ENCODE data around the gene SRSF7. TPM values are rescaled to one million over a fixed set of nuclear protein-coding genes. Genes with fewer than 3 reads are reported as not detected.

SRSF7 gene
- total and polyA plus RNA-seq, 9 of the 15 experiments (the other 6 are each of a cell fraction or from before 2014, with no cell fraction given): 219 to 726 (median 375) TPM

- CTCF ChIA-PET (ENCODE audit: low intra/inter-chr PET ratio): no interaction called here
These were observed 38.5 kb upstream of the SRSF7 start for GRCh38 chr2:38789691-38790090.

More at GRCh38 chr2:38789691-38790090, 38.5 kb upstream of the SRSF7 start:
- TF ChIP-seq RBM15 (IDR thresholded peaks at IDR 0.05; ENCODE audit: insufficient read depth, low read length): no peak
- no peak for TF ChIP-seq ZNF77 (CRISPR knock-in tag; IDR thresholded peaks at IDR 0.05)
- no peak for TF ChIP-seq SMAD4 (CRISPR knock-in tag; conservative IDR thresholded peaks at IDR 0.05)
- TF ChIP-seq TFAP4 (CRISPR knock-in tag; IDR thresholded peaks at IDR 0.05; ENCODE audit: borderline replicate concordance): no peak
- no peak for TF ChIP-seq ZNF318 (IDR thresholded peaks at IDR 0.05; ENCODE audit: borderline replicate concordance in 1 of 2, low read depth in 1 of 2)
- no peak for TF ChIP-seq GABPB1 (CRISPR knock-in tag; IDR thresholded peaks at IDR 0.05)
- no peak for TF ChIP-seq U2AF1 (optimal IDR thresholded peaks at IDR 0.05; ENCODE audit: low read depth, low read length)
- no peak for TF ChIP-seq ZNF57 (CRISPR knock-in tag; IDR thresholded peaks at IDR 0.05)
- TF ChIP-seq, protein P1, sequence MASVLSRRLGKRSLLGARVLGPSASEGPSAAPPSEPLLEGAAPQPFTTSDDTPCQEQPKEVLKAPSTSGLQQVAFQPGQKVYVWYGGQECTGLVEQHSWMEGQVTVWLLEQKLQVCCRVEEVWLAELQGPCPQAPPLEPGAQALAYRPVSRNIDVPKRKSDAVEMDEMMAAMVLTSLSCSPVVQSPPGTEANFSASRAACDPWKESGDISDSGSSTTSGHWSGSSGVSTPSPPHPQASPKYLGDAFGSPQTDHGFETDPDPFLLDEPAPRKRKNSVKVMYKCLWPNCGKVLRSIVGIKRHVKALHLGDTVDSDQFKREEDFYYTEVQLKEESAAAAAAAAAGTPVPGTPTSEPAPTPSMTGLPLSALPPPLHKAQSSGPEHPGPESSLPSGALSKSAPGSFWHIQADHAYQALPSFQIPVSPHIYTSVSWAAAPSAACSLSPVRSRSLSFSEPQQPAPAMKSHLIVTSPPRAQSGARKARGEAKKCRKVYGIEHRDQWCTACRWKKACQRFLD (CRISPR knock-in tag; IDR thresholded peaks at IDR 0.05): no peak
- TF ChIP-seq POLR3G (IDR thresholded peaks at IDR 0.05; ENCODE audit: extremely low read depth, insufficient read length, insufficient replicate concordance): no peak
- no peak for TF ChIP-seq HCFC1 (IDR thresholded peaks at IDR 0.05; ENCODE audit: low read depth, low read length)
- Histone ChIP-seq H3K27me3 (ENCODE audit: control insufficient read depth in 2 of 2, insufficient read depth in 2 of 2, low read length in 2 of 2) (no peaks in the 10 kb centered on the region), H3K27ac (ENCODE audit: extremely low read depth, low read depth, low read length) (no peak overlapping the region), H3K4me3 (no peak overlapping the region), H3K9me1 (ENCODE audit: control insufficient read depth, insufficient read depth, low read length) (no peaks in the 10 kb centered on the region), H3K9me3 (replicated peaks; ENCODE audit: control insufficient read depth, insufficient read depth, low read depth, low read length) (no peaks in the 10 kb centered on the region), H2AFZ (ENCODE audit: low read depth, low read length) (no peak overlapping the region), H3K9ac (ENCODE audit: insufficient read depth in 1 of 2, low read depth in 2 of 2, low read length in 2 of 2) (no peak overlapping the region), H3K36me3 (ENCODE audit: control insufficient read depth, insufficient read depth, low read length) (no peaks in the 10 kb centered on the region), H3K79me2 (ENCODE audit: control insufficient read depth, insufficient read depth, low read length) (no peaks in the 10 kb centered on the region), H4K20me1 (replicated peaks; ENCODE audit: control insufficient read depth, insufficient read depth, low read length) (no peaks in the 10 kb centered on the region), H3K4me1 (replicated peaks in 1 of 2; ENCODE audit: control insufficient read depth in 2 of 2, insufficient read depth in 2 of 2, low read length in 2 of 2) (no peaks in the 10 kb centered on the region; a peak in 1 of 5 replicates), H3K4me2 (ENCODE audit: insufficient read depth, low read length) (no peak overlapping the region)
- no TSS peak for BruUV-seq (replicated peaks)
- no peak for ATAC-seq
- no peak for FAIRE-seq
- WGBS (ENCODE audit: insufficient coverage, low coverage, missing lambda C conversion rate): 0% methylated on average over 1 of the region's 14 CpGs
- POLR2A ChIA-PET: no interaction called here
- in situ Hi-C loops (cut with MboI) (no loop called here), intact Hi-C loops (cut with micrococcal nuclease) (no loop called here)
- no peak for DNase-seq (ENCODE audit: extremely low read depth in 1 of 4, low spot score in 3 of 4)

Measured in K562 (cell line).